PC-9 (cell line): ENCODE data around the gene ZNF397. TPM values are rescaled to one million over a fixed set of nuclear protein-coding genes. Genes with fewer than 3 reads are reported as not detected.

Source experiments
- BruUV-seq: library from RNA; stranded (reverse); fragments of 400-500 nt; replicated peaks from 2 replicates; lab custom pipeline; 2021; lab: Mats Ljungman, UMichigan
- CTCF ChIA-PET: fragments of 300-600 bp; sonication (Branson Sonifier 250); formaldehyde crosslinking; loops from one replicate; lab custom pipeline; 2022; ENCODE audit warnings: antibody characterized with exemption; lab: Charles Lee
- POLR2A ChIA-PET: fragments of 300-600 bp; sonication (Branson Sonifier 250); formaldehyde crosslinking; loops from one replicate; lab custom pipeline; 2022; ENCODE audit warnings: antibody characterized with exemption; ENCODE audit not compliant: unreplicated experiment; lab: Charles Lee
- DNase-seq, 2 experiments: peaks; one replicate each; pipeline versions ENCODE4 v3.0.0 to v3.0.0-alpha.2; 2015 to 2022; ENCODE audit warnings: mixed read lengths in 1 of 2
- H2AFZ ChIP-seq: fragments of 200-600 bp; sonication (generic); 2 replicates; pipeline ENCODE4 v1.8.1; 2017; ENCODE audit warnings: antibody characterized with exemption
- H3F3A ChIP-seq: fragments of 200-600 bp; sonication (generic); 2 replicates; pipeline ENCODE4 v1.8.1; 2017; ENCODE audit warnings: antibody characterized with exemption, mild to moderate bottlenecking, low read depth; ENCODE audit not compliant: insufficient read depth
- H3K27ac ChIP-seq: fragments of 200-600 bp; sonication (generic); 2 replicates; pipeline ENCODE4 v1.6.1; 2016; ENCODE audit warnings: mixed run types
- H3K27me3 ChIP-seq: fragments of 200-600 bp; sonication (generic); 2 replicates; pipeline ENCODE4 v1.6.1; 2016; ENCODE audit warnings: low read depth, mixed run types; ENCODE audit not compliant: insufficient read depth
- H3K36me3 ChIP-seq: fragments of 200-600 bp; sonication (generic); 2 replicates; pipeline ENCODE4 v1.6.1; 2016; ENCODE audit warnings: low read depth, mixed run types
- H3K4me1 ChIP-seq: fragments of 200-600 bp; sonication (generic); replicated peaks from 2 replicates; pipeline ENCODE4 v1.6.1; 2016; ENCODE audit warnings: mixed run types; ENCODE audit not compliant: insufficient read depth
- H3K4me2 ChIP-seq: fragments of 200-600 bp; sonication (generic); 2 replicates; pipeline ENCODE4 v1.6.1; 2017; ENCODE audit warnings: mixed run types
- H3K4me3 ChIP-seq: fragments of 200-600 bp; sonication (generic); 2 replicates; pipeline ENCODE4 v1.6.1; 2016; ENCODE audit warnings: mixed run types
- H3K79me2 ChIP-seq: fragments of 200-600 bp; sonication (generic); 2 replicates; pipeline ENCODE4 v1.6.1; 2017; ENCODE audit warnings: low read depth, mixed run types
- H3K9me2 ChIP-seq: fragments of 200-600 bp; sonication (generic); 2 replicates; pipeline ENCODE4 v1.8.1; 2017; ENCODE audit warnings: mild to moderate bottlenecking; ENCODE audit not compliant: insufficient read depth
- H3K9me3 ChIP-seq: fragments of 200-600 bp; sonication (generic); 2 replicates; pipeline ENCODE4 v1.8.1; 2016; ENCODE audit warnings: low read depth; ENCODE audit not compliant: insufficient read depth
- H4K20me1 ChIP-seq: fragments of 200-600 bp; sonication (generic); 2 replicates; pipeline ENCODE4 v1.8.1; 2017; ENCODE audit not compliant: insufficient read depth
- EZH2 ChIP-seq: fragments of 200-600 bp; sonication (generic); IDR thresholded peaks from 2 replicates; pipeline ENCODE4 v1.8.0; 2017; ENCODE audit warnings: antibody characterized with exemption, low read depth
- intact Hi-C: fragments of 100-400 bp; cut with micrococcal nuclease; formaldehyde crosslinking; loops from one replicate; pipeline ENCODE4 v1.10.0; 2022; ENCODE audit not compliant: unreplicated experiment
- total RNA-seq: library from RNA; stranded (reverse); gene quantifications from 2 replicates; pipeline ENCODE4 v1.2.3, GENCODE V29; 2021
- TF ChIP-seq, protein P1 (sequence below): fragments of 200-600 bp; sonication (generic); conservative IDR thresholded peaks from 2 replicates; pipeline ENCODE4 v1.6.1; 2017; ENCODE audit warnings: mixed run types, antibody characterized with exemption, mild to moderate bottlenecking, moderate library complexity

ZNF397 gene
- total RNA-seq, 1 experiment from 2014 or later: 9.3 TPM

DNA sequence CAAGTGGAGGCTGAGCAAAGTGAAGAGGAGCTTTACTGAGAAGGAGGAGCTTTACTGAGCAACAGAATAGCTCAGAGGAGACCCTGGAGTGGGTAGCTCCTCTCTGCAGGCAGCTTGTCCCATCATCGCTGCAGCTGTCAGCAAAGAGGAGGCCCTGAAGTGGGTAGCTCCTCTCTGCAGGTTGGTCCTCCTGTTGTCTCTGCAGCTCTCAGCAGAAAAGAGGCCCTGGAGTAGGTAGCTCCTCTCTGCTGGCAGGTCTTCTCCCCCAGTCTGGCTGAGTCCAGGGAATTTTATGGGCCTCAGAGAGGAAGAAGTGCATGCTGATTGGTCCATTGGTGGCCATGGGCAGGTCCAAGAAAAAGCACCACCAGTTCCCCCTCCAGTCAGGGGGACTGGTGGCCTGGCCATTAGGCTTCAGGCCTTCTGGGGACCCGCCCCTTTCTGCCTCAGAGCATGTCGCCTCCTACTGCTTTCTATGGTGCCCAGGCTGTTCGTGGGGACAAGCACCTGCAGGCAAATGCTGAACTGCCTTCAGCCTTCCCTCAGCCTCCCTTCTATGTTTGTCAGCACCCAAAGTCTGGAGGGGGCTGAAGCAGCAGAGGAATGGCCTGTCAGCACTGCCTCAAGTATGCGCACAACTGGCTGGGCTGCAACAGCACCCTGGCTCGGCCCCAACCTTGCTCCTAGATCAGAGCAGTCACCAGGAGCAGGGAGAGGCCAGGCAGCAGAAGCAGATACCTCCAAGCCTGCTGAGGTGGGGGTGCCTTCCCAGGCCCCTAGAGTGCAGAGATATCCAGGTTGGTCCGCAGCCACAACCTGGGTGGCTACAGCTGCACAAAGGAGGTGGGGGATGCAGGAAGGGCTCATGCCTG, 43.3 kb downstream of the ZNF397 start:
- Histone ChIP-seq H3K4me2 (no peak overlapping the region), H3K79me2 (peaks cover 7% of the 10 kb centered on the region; the same call in 1 of the 2 replicates), H3K4me3 (no peak overlapping the region), H3F3A (peaks cover 10% of the 10 kb centered on the region; the same call in 1 of the 2 replicates), H3K4me1 (no peaks in the 10 kb centered on the region), H2AFZ (no peak overlapping the region), H3K27me3 (no peaks in the 10 kb centered on the region), H3K9me3 (no peaks in the 10 kb centered on the region), H3K9me2 (no peaks in the 10 kb centered on the region), H3K36me3 (no peaks in the 10 kb centered on the region), H3K27ac (no peak overlapping the region), H4K20me1 (no peaks in the 10 kb centered on the region)
- DNase-seq: no peak
- intact Hi-C loops: no loop called here
- CTCF ChIA-PET: no interaction called here
- TF ChIP-seq, protein P1, sequence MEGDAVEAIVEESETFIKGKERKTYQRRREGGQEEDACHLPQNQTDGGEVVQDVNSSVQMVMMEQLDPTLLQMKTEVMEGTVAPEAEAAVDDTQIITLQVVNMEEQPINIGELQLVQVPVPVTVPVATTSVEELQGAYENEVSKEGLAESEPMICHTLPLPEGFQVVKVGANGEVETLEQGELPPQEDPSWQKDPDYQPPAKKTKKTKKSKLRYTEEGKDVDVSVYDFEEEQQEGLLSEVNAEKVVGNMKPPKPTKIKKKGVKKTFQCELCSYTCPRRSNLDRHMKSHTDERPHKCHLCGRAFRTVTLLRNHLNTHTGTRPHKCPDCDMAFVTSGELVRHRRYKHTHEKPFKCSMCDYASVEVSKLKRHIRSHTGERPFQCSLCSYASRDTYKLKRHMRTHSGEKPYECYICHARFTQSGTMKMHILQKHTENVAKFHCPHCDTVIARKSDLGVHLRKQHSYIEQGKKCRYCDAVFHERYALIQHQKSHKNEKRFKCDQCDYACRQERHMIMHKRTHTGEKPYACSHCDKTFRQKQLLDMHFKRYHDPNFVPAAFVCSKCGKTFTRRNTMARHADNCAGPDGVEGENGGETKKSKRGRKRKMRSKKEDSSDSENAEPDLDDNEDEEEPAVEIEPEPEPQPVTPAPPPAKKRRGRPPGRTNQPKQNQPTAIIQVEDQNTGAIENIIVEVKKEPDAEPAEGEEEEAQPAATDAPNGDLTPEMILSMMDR: no peak
- TF ChIP-seq EZH2: no peak
- BruUV-seq: no TSS peak
- POLR2A ChIA-PET: no interaction called here

DNA sequence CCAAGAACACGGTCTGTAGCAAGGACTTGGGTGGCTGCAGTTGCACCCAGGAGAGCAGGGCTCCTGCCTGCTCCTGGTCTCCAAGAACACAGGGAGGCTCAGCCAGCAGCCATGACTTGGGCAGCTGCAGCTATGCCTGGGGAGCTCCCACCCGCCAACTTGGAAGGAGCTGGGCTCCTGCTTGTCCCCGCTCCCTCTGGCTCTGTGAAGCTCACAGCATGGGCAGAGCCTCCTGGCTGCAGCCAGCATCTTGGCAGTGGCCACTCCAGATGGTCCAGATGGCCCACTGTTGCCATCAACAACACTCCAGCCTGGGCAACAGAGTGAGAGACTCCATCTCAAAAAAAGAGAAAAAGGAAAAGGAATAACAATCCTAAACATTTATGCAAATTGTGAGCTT, 44.0 kb downstream of the ZNF397 start:
- ChIA-PET CTCF (no interaction called here), POLR2A (interaction anchor here (0.6 kb wide), 2 partner anchors 18 to 32 kb away, joined by 4 read pairs; no protein-coding TSS in a partner anchor)
- intact Hi-C loops: no loop called here
- H4K20me1 ChIP-seq: no peaks in the 10 kb centered on the region
- H3K79me2 ChIP-seq: peaks cover 14% of the 10 kb centered on the region; the same call in 1 of the 2 replicates
- H3K9me3 ChIP-seq: no peaks in the 10 kb centered on the region
- H3K4me2 ChIP-seq: no peak overlapping the region
- no peak overlapping the region for H3K4me3 ChIP-seq
- no peaks in the 10 kb centered on the region for H3K36me3 ChIP-seq
- DNase-seq: no peak
- no peak overlapping the region for H2AFZ ChIP-seq
- H3K9me2 ChIP-seq: no peaks in the 10 kb centered on the region
- H3K4me1 ChIP-seq: no peaks in the 10 kb centered on the region
- H3F3A ChIP-seq: peaks cover 10% of the 10 kb centered on the region; the same call in 1 of the 2 replicates
- H3K27ac ChIP-seq: no peak overlapping the region
- TF ChIP-seq EZH2: no peak
- TF ChIP-seq, protein P1: no peak
- BruUV-seq: no TSS peak
- H3K27me3 ChIP-seq: no peaks in the 10 kb centered on the region

DNA sequence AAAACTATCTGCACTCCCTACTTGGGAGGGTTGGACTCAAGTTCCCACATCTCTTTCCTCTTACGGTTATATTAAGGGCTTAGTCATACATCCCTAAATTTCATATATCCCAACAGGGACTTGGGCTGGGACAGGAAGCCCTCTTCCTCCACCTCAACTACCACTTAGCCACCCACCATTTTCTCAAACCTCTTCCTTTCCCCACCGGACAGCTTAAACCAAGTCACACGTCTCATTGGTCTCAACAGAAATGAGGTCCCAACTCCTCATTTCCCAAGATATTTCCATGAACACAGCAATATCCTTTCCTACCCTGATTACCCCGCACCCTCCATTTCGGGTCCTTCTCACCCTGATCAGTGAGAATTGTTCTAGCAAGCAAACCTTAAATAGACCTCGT, 48.5 kb downstream of the ZNF397 start:
- Histone ChIP-seq H3K9me2 (no peaks in the 10 kb centered on the region), H3K9me3 (no peaks in the 10 kb centered on the region), H3K4me3 (peak overlapping the region; percentile 82), H4K20me1 (no peaks in the 10 kb centered on the region), H3K36me3 (no peaks in the 10 kb centered on the region), H2AFZ (peak overlapping the region; percentile 100), H3K27ac (peak overlapping the region; percentile 54; the same call in 1 of the 2 replicates), H3K79me2 (peaks cover 25% of the 10 kb centered on the region), H3K4me2 (peak overlapping the region; percentile 89), H3K4me1 (peaks cover 3% of the 10 kb centered on the region; the same call in 1 of the 2 replicates), H3F3A (no peaks in the 10 kb centered on the region), H3K27me3 (no peaks in the 10 kb centered on the region)
- intact Hi-C loops: no loop called here
- TF ChIP-seq, protein P1: no peak
- no peak for TF ChIP-seq EZH2
- POLR2A ChIA-PET: interaction anchor here (0.6 kb wide), 1 partner anchor 189 kb away, joined by 4 read pairs; no protein-coding TSS in a partner anchor
- no peak for DNase-seq
- CTCF ChIA-PET: no interaction called here
- no TSS peak for BruUV-seq
